ENCODE results near the gene LMLN. TPM values are rescaled to one million over a fixed set of nuclear protein-coding genes. Genes with fewer than 3 reads are reported as not detected.

The LMLN gene
- total RNA-seq, 2 donors from 2014 or later = 10.0 to 10.5 TPM

- Histone ChIP-seq H3K4me3 (ENCODE audit: low read length) (no peak overlapping the region), H3K27ac (ENCODE audit: low read depth, low read length) (no peak overlapping the region), H3K9me3 (ENCODE audit: control insufficient read depth, low read length) (peaks cover 9% of the 10 kb centered on the region), H3K9ac (ENCODE audit: extremely low read depth, low read length, poor library complexity, severe bottlenecking) (no peak overlapping the region), H3K4me1 (ENCODE audit: control insufficient read depth, insufficient read depth, low read length) (peaks cover 5% of the 10 kb centered on the region), H3K36me3 (ENCODE audit: control insufficient read depth, insufficient read depth, low read length) (no peaks in the 10 kb centered on the region), H3K27me3 (ENCODE audit: control insufficient read depth, insufficient read depth, low read length, poor library complexity, severe bottlenecking) (peaks cover 81% of the 10 kb centered on the region)
- Mint-ChIP-seq H3K36me3 (ENCODE audit: low read depth) (no peaks in the 10 kb centered on the region), H3K27ac (no peak overlapping the region), H3K4me3 (no peak overlapping the region), H3K9me3 (no peaks in the 10 kb centered on the region), H3K27me3 (ENCODE audit: insufficient read depth) (peaks cover 70% of the 10 kb centered on the region), H3K4me1 (no peaks in the 10 kb centered on the region)
- no peak for DNase-seq
- 79 to 88% methylated on average over 6 to 8 of the region's 8 CpGs for WGBS, 2 experiments (ENCODE audit: insufficient coverage in 1 of 2, insufficient read length in 1 of 2)
- TF ChIP-seq, protein P1, sequence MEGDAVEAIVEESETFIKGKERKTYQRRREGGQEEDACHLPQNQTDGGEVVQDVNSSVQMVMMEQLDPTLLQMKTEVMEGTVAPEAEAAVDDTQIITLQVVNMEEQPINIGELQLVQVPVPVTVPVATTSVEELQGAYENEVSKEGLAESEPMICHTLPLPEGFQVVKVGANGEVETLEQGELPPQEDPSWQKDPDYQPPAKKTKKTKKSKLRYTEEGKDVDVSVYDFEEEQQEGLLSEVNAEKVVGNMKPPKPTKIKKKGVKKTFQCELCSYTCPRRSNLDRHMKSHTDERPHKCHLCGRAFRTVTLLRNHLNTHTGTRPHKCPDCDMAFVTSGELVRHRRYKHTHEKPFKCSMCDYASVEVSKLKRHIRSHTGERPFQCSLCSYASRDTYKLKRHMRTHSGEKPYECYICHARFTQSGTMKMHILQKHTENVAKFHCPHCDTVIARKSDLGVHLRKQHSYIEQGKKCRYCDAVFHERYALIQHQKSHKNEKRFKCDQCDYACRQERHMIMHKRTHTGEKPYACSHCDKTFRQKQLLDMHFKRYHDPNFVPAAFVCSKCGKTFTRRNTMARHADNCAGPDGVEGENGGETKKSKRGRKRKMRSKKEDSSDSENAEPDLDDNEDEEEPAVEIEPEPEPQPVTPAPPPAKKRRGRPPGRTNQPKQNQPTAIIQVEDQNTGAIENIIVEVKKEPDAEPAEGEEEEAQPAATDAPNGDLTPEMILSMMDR (conservative IDR thresholded peaks at IDR 0.05) = no peak
Observed at GRCh38 chr3:198076722-198077308, 116.8 kb downstream of the LMLN start.

DNA sequence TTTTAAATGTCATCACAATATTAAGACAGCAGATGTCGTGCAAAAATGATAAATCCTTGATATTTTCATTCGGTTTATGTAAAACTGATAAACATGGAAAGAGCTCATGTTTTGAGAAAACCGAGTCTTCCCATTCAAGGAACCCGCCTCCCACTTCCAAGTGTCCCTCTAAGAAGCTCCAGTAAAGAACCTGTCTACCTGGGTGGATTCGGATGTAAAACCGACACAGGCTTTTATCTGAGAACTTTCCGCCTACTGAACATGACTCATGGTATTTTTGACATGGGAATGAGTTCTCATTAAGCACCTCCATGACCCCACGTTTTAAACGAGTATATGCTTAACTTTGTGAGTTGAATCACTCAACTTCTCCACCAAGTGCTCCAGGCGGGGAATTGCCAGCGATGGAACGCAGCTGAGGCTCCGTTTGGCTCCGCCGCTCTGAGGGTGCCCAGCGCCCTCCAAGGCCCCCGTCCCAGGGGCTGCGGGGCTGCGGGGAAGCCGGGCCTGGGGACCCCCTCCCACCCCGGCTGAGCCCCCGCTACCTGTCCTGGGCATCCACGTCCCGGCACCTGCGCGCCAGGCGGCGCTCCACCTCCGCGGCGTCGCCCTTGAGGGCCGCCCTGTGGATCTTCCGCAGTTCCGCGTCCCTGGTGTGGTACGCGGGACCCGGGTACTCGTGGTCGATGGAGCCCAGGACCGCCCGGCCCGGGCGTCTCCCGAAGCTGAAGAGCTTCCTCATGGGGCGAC, 119.9 kb downstream of the LMLN start:
- 34% methylated on average over 33 to 47 of the region's 47 CpGs for WGBS, 2 experiments (ENCODE audit: insufficient coverage in 1 of 2, insufficient read length in 1 of 2)
- H3K9me3 Mint-ChIP-seq = no peaks in the 10 kb centered on the region
- peaks cover 82% of the 10 kb centered on the region for H3K27me3 ChIP-seq (ENCODE audit: control insufficient read depth, insufficient read depth, low read length, poor library complexity, severe bottlenecking)

GRCh38 chr3:198080521-198081384, 120.7 kb downstream of the LMLN start:
- peaks cover 82% of the 10 kb centered on the region for H3K27me3 ChIP-seq (ENCODE audit: control insufficient read depth, insufficient read depth, low read length, poor library complexity, severe bottlenecking)
- TF ChIP-seq, protein P1 (conservative IDR thresholded peaks at IDR 0.05) = peak; percentile 80
- no peak overlapping the region for H3K27ac ChIP-seq (ENCODE audit: low read depth, low read length)

More for the DNA sequence above, 119.9 kb downstream of the LMLN start:
- Mint-ChIP-seq H3K27me3 (ENCODE audit: insufficient read depth) (peaks cover 81% of the 10 kb centered on the region), H3K27ac (no peak overlapping the region), H3K4me3 (peak overlapping the region; percentile 54), H3K4me1 (no peaks in the 10 kb centered on the region), H3K36me3 (ENCODE audit: low read depth) (no peaks in the 10 kb centered on the region)
- peaks cover 5% of the 10 kb centered on the region for H3K4me1 ChIP-seq (ENCODE audit: control insufficient read depth, insufficient read depth, low read length)
- H3K9me3 ChIP-seq (ENCODE audit: control insufficient read depth, low read length) = peaks cover 13% of the 10 kb centered on the region
- H3K36me3 ChIP-seq (ENCODE audit: control insufficient read depth, insufficient read depth, low read length) = no peaks in the 10 kb centered on the region
- H3K27ac ChIP-seq (ENCODE audit: low read depth, low read length) = no peak overlapping the region
- no peak overlapping the region for H3K9ac ChIP-seq (ENCODE audit: extremely low read depth, low read length, poor library complexity, severe bottlenecking)
- no peak for DNase-seq
- peak overlapping the region; percentile 69 for H3K4me3 ChIP-seq (ENCODE audit: low read length)
- TF ChIP-seq, protein P1 (conservative IDR thresholded peaks at IDR 0.05) = no peak

More at GRCh38 chr3:198080521-198081384, 120.7 kb downstream of the LMLN start:
- Mint-ChIP-seq H3K36me3 (ENCODE audit: low read depth) (no peaks in the 10 kb centered on the region), H3K27me3 (ENCODE audit: insufficient read depth) (peaks cover 81% of the 10 kb centered on the region), H3K9me3 (no peaks in the 10 kb centered on the region), H3K27ac (no peak overlapping the region), H3K4me1 (no peaks in the 10 kb centered on the region), H3K4me3 (peak overlapping the region; percentile 54)
- peaks cover 5% of the 10 kb centered on the region for H3K4me1 ChIP-seq (ENCODE audit: control insufficient read depth, insufficient read depth, low read length)
- DNase-seq = peak; percentile 95
- H3K36me3 ChIP-seq (ENCODE audit: control insufficient read depth, insufficient read depth, low read length) = no peaks in the 10 kb centered on the region
- WGBS, 2 experiments (ENCODE audit: insufficient coverage in 1 of 2, insufficient read length in 1 of 2) = 28 to 42% methylated on average over 77 to 86 of the region's 86 CpGs
- peaks cover 13% of the 10 kb centered on the region for H3K9me3 ChIP-seq (ENCODE audit: control insufficient read depth, low read length)
- peak overlapping the region; percentile 69 for H3K4me3 ChIP-seq (ENCODE audit: low read length)
- H3K9ac ChIP-seq (ENCODE audit: extremely low read depth, low read length, poor library complexity, severe bottlenecking) = no peak overlapping the region

All from endodermal cell (in vitro differentiated cells).